Activated CD4-positive, CD25-positive, alpha-beta regulatory T cell (primary cell): ENCODE data around the gene ALDH4A1.
A peak's percentile ranks its signal among the peaks of the same experiment; 100 is the strongest.

Experiments
- DNase-seq, 4 experiments: peaks; one replicate each; lab custom pipeline; 2025; lab: John Stamatoyannopoulos, UW

Gene ALDH4A1, protein sequence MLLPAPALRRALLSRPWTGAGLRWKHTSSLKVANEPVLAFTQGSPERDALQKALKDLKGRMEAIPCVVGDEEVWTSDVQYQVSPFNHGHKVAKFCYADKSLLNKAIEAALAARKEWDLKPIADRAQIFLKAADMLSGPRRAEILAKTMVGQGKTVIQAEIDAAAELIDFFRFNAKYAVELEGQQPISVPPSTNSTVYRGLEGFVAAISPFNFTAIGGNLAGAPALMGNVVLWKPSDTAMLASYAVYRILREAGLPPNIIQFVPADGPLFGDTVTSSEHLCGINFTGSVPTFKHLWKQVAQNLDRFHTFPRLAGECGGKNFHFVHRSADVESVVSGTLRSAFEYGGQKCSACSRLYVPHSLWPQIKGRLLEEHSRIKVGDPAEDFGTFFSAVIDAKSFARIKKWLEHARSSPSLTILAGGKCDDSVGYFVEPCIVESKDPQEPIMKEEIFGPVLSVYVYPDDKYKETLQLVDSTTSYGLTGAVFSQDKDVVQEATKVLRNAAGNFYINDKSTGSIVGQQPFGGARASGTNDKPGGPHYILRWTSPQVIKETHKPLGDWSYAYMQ

GRCh38 chr1:18902523-18903290, at the start of gene ALDH4A1:
TSS of gene ALDH4A1 (minus strand) at chr1:18902555. CDS start at chr1:18902523, 32 bp downstream.
- peak; percentile 66 to 81 (median 80) for DNase-seq

DNA sequence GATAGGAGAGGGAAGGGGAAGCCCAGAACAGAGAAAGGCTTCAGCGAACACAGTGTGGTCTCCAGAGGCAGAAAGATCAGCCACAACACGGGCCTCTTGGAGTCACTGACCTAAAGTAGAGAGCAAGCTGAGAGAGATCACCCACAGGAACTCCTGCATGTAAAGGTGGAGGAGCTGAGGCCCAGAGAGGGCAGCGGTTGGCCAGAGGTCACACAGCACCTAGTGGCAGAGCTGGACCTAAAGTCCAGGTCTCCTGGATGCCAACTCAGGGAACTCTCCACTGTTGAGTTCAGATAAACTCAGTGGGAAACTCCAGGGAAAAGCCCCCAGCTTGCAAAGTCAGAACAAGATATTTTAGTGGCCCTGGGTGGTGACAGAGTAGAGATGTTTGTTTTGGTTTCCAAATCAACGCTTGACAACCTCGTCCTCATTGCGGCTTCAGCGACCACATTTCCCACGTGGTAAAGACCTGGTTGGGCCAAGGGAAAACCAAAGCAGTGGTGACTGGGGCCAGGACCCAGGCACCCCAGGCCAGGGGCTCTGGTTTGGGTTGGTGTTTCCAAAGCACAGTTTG, 49.5 kb upstream of the ALDH4A1 start:
- DNase-seq, result peak in 3 of 4 experiments; percentile 36 to 53 (median 40)

- DNase-seq, result no peak
These were observed 49.1 kb upstream of the ALDH4A1 start for GRCh38 chr1:18951416-18951815.

- no peak for DNase-seq
These were observed 48.2 kb upstream of the ALDH4A1 start for GRCh38 chr1:18950401-18951026.

DNA sequence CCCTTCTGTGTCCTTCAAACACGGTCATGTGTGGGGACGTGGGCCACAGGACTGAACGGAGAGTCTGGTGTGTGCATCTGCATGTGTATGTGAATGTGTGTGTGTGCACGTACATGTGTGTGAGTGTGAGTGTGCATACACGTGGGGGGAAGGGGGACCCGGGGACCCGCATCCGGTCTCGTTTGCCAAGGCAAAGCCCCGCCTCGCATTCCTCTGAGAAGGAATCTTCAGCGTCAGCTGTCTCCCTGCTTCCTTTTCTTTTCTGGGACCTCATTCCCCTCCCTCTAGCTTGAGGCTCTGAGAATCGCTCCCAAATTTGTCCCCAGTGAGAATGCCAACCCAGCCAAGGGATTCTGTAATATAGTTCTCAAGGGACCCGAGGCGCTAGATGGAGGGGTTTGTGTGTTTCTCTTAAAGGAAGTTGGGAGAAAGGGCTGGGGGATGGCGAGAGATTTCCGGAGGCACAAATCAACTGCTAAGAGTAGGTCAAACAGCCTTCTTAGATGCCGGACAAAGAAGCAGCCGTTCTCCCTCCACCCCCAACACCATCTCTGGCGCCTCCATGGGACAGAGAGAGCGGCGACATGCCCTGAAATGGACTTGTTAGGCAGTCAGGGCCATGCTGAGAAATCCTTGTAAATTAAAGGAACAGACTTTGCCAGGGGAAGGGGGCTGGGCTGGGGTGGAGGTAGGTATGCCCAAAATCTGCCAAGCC, 47.5 kb upstream of the ALDH4A1 start:
- DNase-seq, result no peak

DNA sequence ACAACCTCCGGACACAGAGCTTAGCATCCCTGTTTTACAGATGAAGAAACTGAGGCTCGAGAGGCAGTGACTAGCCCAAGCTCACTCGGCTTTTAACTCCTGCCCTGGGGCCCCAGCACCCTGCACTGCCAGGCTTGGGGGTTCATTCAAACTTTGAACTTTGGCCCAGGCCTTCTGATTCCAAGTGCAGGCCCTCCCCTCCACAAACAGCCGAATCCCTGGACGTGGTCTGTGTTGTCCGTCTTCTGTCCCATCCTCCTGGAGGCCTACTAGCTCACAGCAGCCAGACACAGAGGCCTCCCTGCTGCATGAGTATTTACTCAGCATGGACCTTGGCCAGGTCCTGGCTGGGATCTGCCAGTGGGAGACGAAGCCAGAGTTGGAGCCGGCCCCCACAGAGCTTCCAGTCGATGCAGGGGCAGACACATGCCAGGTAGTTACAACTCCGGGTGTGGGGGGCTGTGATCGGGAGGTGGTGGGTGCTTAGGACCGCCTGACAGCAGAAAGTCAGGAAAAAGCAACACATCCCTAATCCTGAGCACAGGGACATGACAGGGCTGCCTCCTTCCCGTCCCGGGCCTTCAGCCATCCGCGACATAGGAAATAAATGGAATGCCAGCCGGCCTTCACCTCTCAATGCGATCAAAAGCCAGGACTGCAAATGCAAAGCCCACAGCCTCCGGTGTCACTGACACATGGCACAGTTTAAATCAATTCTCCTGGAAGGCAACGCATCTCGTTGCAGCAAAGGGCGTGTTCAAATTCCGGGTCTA, 46.7 kb upstream of the ALDH4A1 start:
- DNase-seq, result no peak

DNA sequence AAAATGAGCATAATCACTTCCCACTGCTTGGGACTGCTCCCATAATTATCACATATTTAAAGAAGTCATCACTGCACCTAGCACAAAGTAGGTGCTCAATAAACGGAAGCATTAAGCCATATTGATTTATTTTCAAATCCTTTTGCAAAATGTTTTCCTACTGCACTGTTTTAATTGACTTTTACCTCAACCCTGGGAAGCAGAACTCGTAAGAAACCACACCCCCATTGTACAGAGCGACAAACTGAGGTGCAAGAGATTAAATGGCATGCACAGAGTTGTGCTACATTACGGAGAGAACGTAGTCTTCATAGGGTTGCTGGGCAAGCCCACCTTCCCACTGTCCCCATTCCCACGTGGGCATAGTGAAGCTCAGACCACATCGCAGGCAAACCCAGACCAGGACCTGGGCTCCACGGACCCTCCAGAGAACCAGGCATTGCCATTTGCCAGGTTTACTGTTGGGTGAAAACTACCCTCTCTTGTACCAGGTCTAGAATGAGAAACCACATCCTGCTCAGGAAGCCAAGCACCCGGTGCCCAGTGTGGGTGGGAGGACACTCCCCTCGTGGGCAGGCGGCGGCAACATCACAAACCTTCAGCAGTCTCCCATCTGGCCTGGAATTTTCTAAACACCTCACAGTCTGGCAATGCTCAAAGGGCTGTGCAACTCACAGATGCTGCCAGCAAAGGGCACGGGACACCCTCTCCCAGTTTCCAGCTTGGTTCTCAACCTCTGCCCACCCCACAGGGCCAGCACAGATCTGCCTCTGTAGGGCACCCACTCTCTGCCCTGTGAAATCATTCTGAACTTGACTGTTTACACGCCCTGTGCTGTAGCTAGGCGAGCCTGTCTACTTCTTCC, 45.9 kb upstream of the ALDH4A1 start:
- DNase-seq, result peak in 3 of 4 experiments; percentile 17 to 51 (median 20)

DNA sequence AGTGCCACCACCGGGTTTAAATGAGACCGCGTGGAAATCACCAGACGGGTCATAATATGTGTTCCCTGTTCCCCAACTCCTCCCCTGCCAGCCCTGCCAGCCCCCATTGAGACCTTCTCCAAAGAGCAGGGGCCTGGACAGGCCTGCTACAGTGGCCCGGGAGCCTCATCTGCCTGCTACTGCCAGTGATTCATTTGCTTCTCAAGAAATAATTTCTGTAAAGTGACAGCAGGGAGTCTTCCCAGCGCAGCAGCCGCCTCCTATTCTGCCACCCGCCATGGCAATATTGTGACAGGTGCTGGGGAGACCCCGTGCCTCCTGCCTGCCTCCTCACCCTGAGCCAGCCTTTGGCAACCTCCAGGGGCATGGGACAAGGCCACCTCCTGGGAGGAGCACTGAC, 45.2 kb upstream of the ALDH4A1 start:
- DNase-seq, result no peak

DNA sequence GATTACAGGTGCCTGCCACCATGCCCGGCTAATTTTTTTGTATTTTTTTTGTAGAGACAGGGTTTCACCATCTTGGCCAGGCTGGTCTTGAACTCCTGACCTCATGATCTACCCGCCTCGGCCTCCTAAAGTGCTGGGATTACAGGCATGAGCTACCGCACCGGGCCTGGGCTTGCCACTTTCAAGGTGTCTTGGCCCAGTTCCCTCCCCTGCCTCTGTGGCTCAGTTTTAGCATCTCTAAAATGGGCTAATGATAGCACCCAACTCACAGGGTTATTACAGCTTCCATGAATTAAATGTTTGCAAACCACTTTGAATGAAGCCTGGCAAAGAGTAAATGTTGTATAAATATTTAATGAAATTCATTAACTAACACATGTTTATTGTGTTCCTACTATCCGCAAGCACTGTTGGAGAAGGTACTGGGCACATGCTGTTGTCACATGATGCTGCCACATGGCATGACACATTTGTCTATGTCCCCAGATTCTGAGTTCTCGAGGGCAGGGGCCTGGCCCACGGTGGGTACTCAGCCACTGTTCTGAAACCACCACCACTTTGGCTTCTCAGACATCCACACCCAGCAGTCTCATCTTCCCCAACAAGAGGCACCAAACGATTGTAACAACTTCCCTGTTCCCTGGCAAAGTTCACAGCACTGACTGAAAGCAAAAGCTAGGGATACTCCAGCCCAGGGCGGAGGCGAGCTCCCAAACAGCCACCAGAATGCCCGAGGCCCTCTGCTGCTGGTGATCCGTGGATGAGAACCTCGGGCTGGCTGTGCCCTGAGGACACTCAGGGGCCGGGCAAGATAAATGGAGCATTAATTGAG, 44.4 kb upstream of the ALDH4A1 start:
- DNase-seq, result no peak

DNA sequence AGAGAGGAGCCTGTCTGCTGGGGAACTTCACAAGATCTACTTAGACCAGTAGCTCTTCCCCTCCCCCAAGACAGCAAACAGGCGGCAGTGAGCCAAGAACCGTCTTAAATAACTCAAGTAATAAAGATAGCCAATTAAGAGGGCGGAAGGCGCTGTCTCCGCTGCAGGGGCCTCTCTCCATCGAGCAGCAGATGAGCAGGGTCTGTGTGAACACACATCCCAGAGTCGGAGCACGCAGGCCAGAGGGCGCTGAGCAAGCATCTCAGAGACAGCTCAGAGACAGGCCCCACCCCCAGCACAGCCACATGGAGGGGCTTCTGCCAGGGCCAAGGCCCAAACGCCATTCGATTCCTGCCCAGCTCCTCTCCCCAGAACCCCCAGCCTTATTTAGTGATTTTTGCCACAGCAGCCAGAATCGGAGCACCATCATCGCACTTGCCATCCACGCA, 43.1 kb upstream of the ALDH4A1 start:
- no peak for DNase-seq

- DNase-seq, result no peak
These were observed 42.5 kb upstream of the ALDH4A1 start for GRCh38 chr1:18944810-18945209.

- no peak for DNase-seq
These were observed 41.7 kb upstream of the ALDH4A1 start for GRCh38 chr1:18943914-18944572.

DNA sequence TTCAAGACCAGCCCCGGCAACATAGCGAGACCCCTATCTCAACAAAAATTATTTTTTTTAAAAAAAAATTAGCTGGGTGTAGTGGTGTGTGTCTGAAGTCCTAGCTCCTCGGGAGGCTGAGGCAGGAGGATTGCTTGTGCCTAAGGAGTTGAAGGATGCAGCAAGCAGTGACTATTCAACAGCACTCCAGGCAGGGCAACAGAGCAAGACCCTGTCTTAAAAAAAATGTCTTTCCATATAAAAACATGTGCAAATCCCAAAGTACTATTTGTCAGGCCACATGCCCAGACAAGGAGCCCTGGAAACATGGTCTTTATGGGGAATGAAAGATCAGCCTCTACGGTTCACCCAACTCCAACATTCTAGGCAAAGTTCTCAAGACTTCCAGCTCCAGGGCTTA, 40.8 kb upstream of the ALDH4A1 start:
- no peak for DNase-seq

DNA sequence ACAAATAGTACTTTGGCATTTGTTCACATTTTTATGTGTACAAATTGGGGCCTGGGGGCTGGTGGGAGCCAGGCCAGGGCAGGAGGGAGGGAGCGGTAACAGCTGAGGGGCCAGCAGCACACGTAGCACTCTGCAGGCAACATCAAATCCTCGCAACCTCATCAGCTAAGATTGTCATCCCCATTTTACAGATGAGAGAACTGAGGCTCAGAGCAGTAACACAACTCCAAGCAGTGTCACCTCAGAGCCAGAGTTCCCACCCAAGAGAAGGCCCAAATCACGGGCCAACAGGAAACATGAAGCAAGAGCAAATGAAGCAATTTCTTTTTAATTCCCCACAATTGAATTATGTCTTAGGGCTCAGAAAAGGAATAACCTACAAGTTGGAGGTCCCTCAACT, 40.0 kb upstream of the ALDH4A1 start:
- DNase-seq, result no peak

DNA sequence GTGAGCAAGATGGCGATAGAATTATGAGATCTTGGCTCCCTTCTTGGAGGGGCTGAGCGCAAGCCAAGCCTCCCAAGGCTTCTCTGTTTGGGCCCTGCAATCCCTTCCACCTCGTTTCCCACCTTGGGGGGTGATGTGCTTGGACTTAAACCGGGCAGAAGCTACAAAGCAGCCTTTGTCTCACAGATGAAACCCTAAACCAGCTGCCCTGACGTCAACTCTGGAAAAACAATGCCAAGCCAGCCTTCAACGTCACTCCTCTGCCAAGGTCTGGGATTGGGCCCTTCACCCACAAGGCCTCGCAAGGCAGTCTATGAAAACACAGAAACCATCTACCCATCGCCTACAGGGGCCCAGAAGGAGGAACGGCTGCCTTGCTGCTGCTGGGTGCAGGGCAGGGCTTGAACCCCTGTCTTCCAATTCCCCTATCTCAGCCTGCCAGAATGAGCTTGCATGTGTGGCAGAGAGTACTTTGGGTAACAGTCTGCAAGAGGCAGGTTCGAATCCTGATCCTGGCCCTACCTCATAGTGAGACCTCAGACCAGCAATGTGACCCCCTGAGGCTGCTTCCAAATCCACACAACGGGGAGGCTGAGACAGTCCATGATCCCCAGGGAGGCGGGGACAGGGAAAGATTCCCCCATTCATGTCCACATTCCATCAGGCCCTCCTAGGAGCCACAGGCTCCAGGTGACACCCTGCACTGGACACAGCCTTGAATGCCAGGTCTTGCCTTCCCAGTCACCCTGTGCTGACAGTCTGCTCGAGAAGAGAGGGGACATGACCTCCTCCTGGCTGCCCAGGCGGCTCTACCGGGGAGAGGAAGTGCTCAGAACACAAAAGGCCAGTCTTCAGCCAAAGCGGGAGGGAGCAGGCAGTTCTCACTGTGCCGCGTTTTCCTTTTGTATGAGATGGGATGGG, 39.1 kb upstream of the ALDH4A1 start:
- no peak for DNase-seq

DNA sequence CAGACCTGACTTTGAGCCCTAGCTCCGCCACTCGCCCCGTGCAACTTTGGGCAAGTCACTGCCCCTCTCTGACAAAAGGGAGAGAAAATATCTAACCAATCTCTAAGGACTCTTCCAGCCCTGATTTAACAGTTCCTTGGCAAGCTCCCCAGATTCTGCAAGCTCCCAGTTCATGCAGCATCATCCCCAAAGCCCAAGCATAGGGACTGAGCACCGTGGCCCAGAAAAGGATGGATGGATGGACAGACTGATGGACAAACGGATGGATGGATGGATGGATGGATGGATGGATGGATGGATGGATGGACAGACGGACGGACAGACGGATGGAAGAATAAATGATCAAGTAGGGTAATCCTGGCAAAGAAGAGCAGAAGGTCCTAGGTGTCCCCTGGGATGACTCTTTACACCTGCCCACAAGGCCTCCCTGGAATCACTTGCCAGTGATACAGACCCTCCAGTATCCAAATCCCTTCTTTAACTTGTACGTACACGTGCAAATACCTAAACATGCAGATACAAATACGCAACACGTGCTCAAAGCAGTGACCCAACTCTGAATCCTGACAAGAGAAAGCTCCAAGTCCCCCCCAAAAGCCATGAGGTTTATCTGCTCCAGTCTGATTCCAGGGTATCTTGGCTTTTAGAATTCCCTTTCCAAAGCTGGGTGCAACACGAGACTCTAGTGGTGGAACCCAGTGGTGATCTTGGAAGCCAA, 38.1 kb upstream of the ALDH4A1 start:
- DNase-seq, result no peak
